ENCODE results near the gene IL17B.

Gene IL17B

DNA sequence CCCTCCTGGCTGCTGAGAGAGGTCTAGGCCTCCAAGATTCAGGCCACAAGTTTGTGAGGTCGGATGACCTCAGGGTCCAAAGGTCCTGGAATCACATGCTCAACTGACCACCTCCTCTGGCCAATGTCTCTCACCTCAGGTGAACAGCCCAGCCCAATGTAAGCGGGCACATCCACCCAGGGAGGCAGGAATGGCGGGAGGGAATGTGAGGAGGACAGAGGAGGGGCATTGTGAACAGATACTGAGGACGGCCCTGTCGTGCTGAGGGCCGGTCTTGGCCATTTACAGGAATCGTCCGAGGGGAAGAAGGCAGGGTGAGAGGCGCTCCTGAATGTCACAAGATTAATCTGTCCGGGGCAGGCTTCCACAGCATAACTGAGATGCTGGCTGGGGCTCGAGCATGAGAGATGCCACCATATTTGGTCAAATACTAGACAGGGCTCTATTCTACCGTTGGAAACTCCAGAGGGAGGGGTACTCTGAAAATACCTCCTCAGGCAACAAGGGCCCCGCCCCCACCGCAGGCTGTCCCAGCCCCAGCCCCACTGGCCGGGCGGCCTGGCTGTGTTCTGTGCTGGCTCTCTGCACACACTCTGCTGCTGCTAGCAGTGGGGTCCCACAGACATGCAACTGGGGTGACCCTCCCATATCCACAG, 1.5 kb upstream of the IL17B start:
- no peaks in the 10 kb centered on the region for H3K9me3 ChIP-seq (replicated peaks in 1 of 2; ENCODE audit: control insufficient read depth in 2 of 2, insufficient read depth in 1 of 2, low read depth in 1 of 2, low read length in 2 of 2)
- WGBS, 2 donors (ENCODE audit: extremely low coverage in 2 of 2, insufficient read length in 2 of 2, insufficient replicate concordance in 1 of 2): no CpG with 5 or more reads among the region's 16 CpGs

DNA sequence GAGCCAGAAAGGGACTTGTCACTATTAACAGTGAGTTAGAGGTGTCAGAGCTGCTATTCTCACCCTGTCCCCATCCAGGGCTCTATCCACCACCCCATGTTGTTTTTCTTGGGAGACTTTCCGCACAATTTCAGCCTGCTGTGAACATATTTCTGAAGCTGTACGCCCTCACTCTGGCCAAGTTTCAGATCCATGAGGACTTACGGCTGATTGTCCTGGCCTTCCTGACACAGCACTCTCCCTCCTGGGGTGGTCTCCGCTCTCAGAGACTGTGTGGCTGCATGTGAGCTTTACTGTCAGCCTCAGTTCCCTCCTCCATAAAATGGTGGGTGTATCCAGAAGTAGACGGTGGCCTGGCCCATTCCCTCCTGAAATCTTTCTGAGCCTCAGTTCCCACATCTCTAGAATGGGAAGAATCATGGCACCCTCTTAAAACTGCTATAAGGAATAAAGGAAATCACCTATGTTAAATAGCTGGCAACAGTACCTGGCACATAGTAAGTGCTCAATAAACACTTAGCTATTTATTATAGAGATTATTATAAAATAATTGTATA, 804 bp upstream of the IL17B start:
- Histone ChIP-seq H3K14ac (ENCODE audit: low read length) (no peak overlapping the region), H3K23ac (ENCODE audit: low read depth, low read length, poor library complexity) (no peak overlapping the region), H3K4me2 (ENCODE audit: insufficient read depth, low read length, poor library complexity, severe bottlenecking) (no peak overlapping the region), H3K4ac (ENCODE audit: low read length) (no peak overlapping the region), H3K79me1 (ENCODE audit: low read depth, low read length) (no peaks in the 10 kb centered on the region), H3K9ac (ENCODE audit: low read depth, low read length, poor library complexity) (no peak overlapping the region), H3K27me3 (ENCODE audit: control insufficient read depth in 3 of 3, insufficient read depth in 3 of 3, low read depth in 1 of 3, low read length in 3 of 3) (no peaks in the 10 kb centered on the region), H2BK120ac (ENCODE audit: low read depth, low read length) (peak overlapping the region; percentile 16), H2BK12ac (ENCODE audit: low read length) (no peak overlapping the region), H2AFZ (ENCODE audit: low read length) (no peak overlapping the region), H2BK5ac (ENCODE audit: low read length) (peak overlapping the region; percentile 12), H4K8ac (ENCODE audit: low read depth, low read length) (no peak overlapping the region), H3K9me3 (replicated peaks in 1 of 2; ENCODE audit: control insufficient read depth in 2 of 2, insufficient read depth in 1 of 2, low read depth in 1 of 2, low read length in 2 of 2) (no peaks in the 10 kb centered on the region), H3K4me1 (ENCODE audit: control insufficient read depth in 2 of 2, insufficient read depth in 1 of 2, low read depth in 1 of 2, low read length in 2 of 2) (peaks cover 9 to 16% of the 10 kb centered on the region in 2 donors), H2AK5ac (ENCODE audit: low read depth, low read length) (peak overlapping the region; percentile 88), H3K27ac (replicated peaks; ENCODE audit: low read length) (no peak overlapping the region), H4K91ac (ENCODE audit: low read depth, low read length, poor library complexity) (no peak overlapping the region), H3K18ac (ENCODE audit: low read length) (no peak overlapping the region), H3K36me3 (replicated peaks in 1 of 2; ENCODE audit: control insufficient read depth in 2 of 2, insufficient read depth in 2 of 2, low read length in 2 of 2) (peaks cover 0 to 2% of the 10 kb centered on the region in 2 donors), H3K4me3 (ENCODE audit: low read length in 2 of 2) (no peak overlapping the region), H2BK15ac (ENCODE audit: low read length) (no peak overlapping the region)
- no peak for DNase-seq (ENCODE audit: low spot score)
- no CpG with 5 or more reads among the region's 5 CpGs for WGBS, 2 donors (ENCODE audit: extremely low coverage in 2 of 2, insufficient read length in 2 of 2, insufficient replicate concordance in 1 of 2)

More for the DNA sequence above, 1.5 kb upstream of the IL17B start:
- no peak overlapping the region for H2BK12ac ChIP-seq (ENCODE audit: low read length)
- no peak overlapping the region for H3K4me2 ChIP-seq (ENCODE audit: insufficient read depth, low read length, poor library complexity, severe bottlenecking)
- H3K9ac ChIP-seq (ENCODE audit: low read depth, low read length, poor library complexity): peak overlapping the region; percentile 84
- H2BK120ac ChIP-seq (ENCODE audit: low read depth, low read length): no peak overlapping the region
- peak overlapping the region; percentile 77 for H3K18ac ChIP-seq (ENCODE audit: low read length)
- H3K36me3 ChIP-seq (replicated peaks in 1 of 2; ENCODE audit: control insufficient read depth in 2 of 2, insufficient read depth in 2 of 2, low read length in 2 of 2): peaks cover 0 to 2% of the 10 kb centered on the region in 2 donors
- no peaks in the 10 kb centered on the region for H3K27me3 ChIP-seq (ENCODE audit: control insufficient read depth in 3 of 3, insufficient read depth in 3 of 3, low read depth in 1 of 3, low read length in 3 of 3)
- H3K4me1 ChIP-seq (ENCODE audit: control insufficient read depth in 2 of 2, insufficient read depth in 1 of 2, low read depth in 1 of 2, low read length in 2 of 2): peaks cover 9 to 16% of the 10 kb centered on the region in 2 donors
- DNase-seq (ENCODE audit: low spot score): no peak
- no peak overlapping the region for H3K4me3 ChIP-seq (ENCODE audit: low read length in 2 of 2)
- peak overlapping the region; percentile 82 for H4K91ac ChIP-seq (ENCODE audit: low read depth, low read length, poor library complexity)
- no peaks in the 10 kb centered on the region for H3K79me1 ChIP-seq (ENCODE audit: low read depth, low read length)
- H2AFZ ChIP-seq (ENCODE audit: low read length): peak overlapping the region; percentile 93
- H3K27ac ChIP-seq (replicated peaks; ENCODE audit: low read length): no peak overlapping the region
- H3K4ac ChIP-seq (ENCODE audit: low read length): no peak overlapping the region
- no peak overlapping the region for H2BK5ac ChIP-seq (ENCODE audit: low read length)
- H2BK15ac ChIP-seq (ENCODE audit: low read length): peak overlapping the region; percentile 14
- H3K14ac ChIP-seq (ENCODE audit: low read length): peak overlapping the region; percentile 9
- peak overlapping the region; percentile 76 for H2AK5ac ChIP-seq (ENCODE audit: low read depth, low read length)
- H4K8ac ChIP-seq (ENCODE audit: low read depth, low read length): no peak overlapping the region
- H3K23ac ChIP-seq (ENCODE audit: low read depth, low read length, poor library complexity): peak overlapping the region; percentile 27

DNA sequence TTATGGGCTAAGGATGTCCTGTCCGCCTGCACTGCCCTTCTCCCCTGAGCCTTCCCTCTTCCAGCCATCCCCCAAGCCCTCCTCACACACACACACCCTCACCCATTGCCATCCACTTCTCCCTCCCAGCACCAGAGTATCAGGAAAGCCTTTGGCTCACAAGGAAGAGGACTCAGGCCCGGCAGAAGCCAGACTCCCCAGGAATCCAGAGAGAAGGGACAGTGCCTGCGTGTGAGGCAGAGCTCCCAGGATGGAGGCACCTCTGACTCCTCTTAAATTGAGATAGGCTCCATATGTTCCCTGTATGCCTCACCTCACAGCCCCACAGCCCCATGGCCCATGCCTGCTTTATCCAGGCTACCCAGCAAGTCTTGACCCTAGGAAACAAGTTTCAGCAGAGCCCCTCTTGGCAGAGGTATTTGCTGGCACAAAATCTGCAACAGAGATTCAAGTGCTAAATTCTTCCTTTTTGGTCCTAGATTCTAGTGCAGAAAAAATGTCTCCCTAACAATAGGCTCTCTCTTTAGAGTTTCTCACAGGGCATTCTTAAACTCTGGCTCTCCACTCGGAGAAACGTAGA, 761 bp downstream of the IL17B start:
- Histone ChIP-seq H2BK120ac (ENCODE audit: low read depth, low read length) (peak overlapping the region; percentile 42), H2AK5ac (ENCODE audit: low read depth, low read length) (peak overlapping the region; percentile 97), H3K27me3 (ENCODE audit: control insufficient read depth in 3 of 3, insufficient read depth in 3 of 3, low read depth in 1 of 3, low read length in 3 of 3) (no peaks in the 10 kb centered on the region), H3K4me3 (ENCODE audit: low read length in 2 of 2) (peak overlapping the region in 1 of 2 donors; percentile 23), H3K27ac (replicated peaks; ENCODE audit: low read length) (no peak overlapping the region), H3K4me1 (ENCODE audit: control insufficient read depth in 2 of 2, insufficient read depth in 1 of 2, low read depth in 1 of 2, low read length in 2 of 2) (peaks cover 9 to 16% of the 10 kb centered on the region in 2 donors), H2BK12ac (ENCODE audit: low read length) (no peak overlapping the region), H3K4me2 (ENCODE audit: insufficient read depth, low read length, poor library complexity, severe bottlenecking) (no peak overlapping the region), H2AFZ (ENCODE audit: low read length) (peak overlapping the region; percentile 74), H3K23ac (ENCODE audit: low read depth, low read length, poor library complexity) (no peak overlapping the region), H3K9me3 (replicated peaks in 1 of 2; ENCODE audit: control insufficient read depth in 2 of 2, insufficient read depth in 1 of 2, low read depth in 1 of 2, low read length in 2 of 2) (no peaks in the 10 kb centered on the region), H4K91ac (ENCODE audit: low read depth, low read length, poor library complexity) (no peak overlapping the region), H3K14ac (ENCODE audit: low read length) (peak overlapping the region; percentile 47), H3K36me3 (replicated peaks in 1 of 2; ENCODE audit: control insufficient read depth in 2 of 2, insufficient read depth in 2 of 2, low read length in 2 of 2) (peaks cover 0 to 2% of the 10 kb centered on the region in 2 donors), H3K79me1 (ENCODE audit: low read depth, low read length) (no peaks in the 10 kb centered on the region), H3K18ac (ENCODE audit: low read length) (peak overlapping the region; percentile 54), H3K9ac (ENCODE audit: low read depth, low read length, poor library complexity) (peak overlapping the region; percentile 13), H2BK15ac (ENCODE audit: low read length) (no peak overlapping the region), H2BK5ac (ENCODE audit: low read length) (no peak overlapping the region), H4K8ac (ENCODE audit: low read depth, low read length) (no peak overlapping the region), H3K4ac (ENCODE audit: low read length) (no peak overlapping the region)
- no CpG with 5 or more reads among the region's 5 CpGs for WGBS, 2 donors (ENCODE audit: extremely low coverage in 2 of 2, insufficient read length in 2 of 2, insufficient replicate concordance in 1 of 2)
- no peak for DNase-seq (ENCODE audit: low spot score)

DNA sequence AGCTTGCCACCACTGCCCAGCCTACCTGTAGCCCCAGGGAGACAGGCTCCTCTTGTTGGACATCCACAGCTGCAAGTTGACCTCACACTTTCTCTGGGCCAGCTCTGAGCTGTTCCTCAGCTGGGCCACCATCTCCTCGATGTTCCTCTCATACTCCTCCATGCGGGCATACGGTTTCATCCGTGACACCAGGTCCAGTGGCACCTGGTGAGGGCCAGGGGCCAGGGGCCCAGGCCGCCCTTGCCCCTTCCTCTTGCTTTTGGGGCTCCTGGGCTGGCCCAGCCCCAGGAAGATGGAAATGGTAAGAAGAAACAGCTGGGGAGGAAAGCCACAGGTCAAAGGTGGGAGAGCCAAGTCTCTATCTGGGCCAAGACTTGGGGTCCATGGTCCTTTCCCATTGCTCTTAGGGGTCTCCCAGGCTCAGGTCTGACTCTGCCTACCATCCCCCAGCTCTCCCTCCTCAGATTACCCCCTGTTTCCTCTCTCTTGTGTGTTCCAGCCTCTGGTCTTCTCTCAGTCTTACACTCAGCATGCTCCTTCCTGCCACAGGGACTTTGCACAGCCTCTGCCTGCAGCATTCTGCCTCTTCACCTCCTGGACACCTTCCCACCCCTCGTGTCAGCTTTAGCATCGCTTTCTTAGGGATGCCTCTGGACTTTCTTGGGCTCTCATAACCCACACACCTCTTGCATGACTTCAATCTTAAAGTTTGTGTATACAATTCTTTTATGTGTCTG, 2.2 kb downstream of the IL17B start:
- H3K18ac ChIP-seq (ENCODE audit: low read length): no peak overlapping the region
- no peak overlapping the region for H2AK5ac ChIP-seq (ENCODE audit: low read depth, low read length)
- no peak overlapping the region for H3K23ac ChIP-seq (ENCODE audit: low read depth, low read length, poor library complexity)
- no peak overlapping the region for H2AFZ ChIP-seq (ENCODE audit: low read length)
- no peak overlapping the region for H3K4ac ChIP-seq (ENCODE audit: low read length)
- no peak overlapping the region for H2BK5ac ChIP-seq (ENCODE audit: low read length)
- H3K4me3 ChIP-seq (ENCODE audit: low read length in 2 of 2): no peak overlapping the region
- no peaks in the 10 kb centered on the region for H3K79me1 ChIP-seq (ENCODE audit: low read depth, low read length)
- no peak overlapping the region for H3K9ac ChIP-seq (ENCODE audit: low read depth, low read length, poor library complexity)
- no CpG with 5 or more reads among the region's 7 CpGs for WGBS, 2 donors (ENCODE audit: extremely low coverage in 2 of 2, insufficient read length in 2 of 2, insufficient replicate concordance in 1 of 2)
- no peaks in the 10 kb centered on the region for H3K9me3 ChIP-seq (replicated peaks in 1 of 2; ENCODE audit: control insufficient read depth in 2 of 2, insufficient read depth in 1 of 2, low read depth in 1 of 2, low read length in 2 of 2)
- H2BK120ac ChIP-seq (ENCODE audit: low read depth, low read length): no peak overlapping the region
- H3K27ac ChIP-seq (replicated peaks; ENCODE audit: low read length): no peak overlapping the region
- no peak overlapping the region for H3K4me2 ChIP-seq (ENCODE audit: insufficient read depth, low read length, poor library complexity, severe bottlenecking)
- no peak overlapping the region for H2BK15ac ChIP-seq (ENCODE audit: low read length)
- H4K91ac ChIP-seq (ENCODE audit: low read depth, low read length, poor library complexity): no peak overlapping the region
- peaks cover 6 to 16% of the 10 kb centered on the region in 2 donors for H3K4me1 ChIP-seq (ENCODE audit: control insufficient read depth in 2 of 2, insufficient read depth in 1 of 2, low read depth in 1 of 2, low read length in 2 of 2)
- no peak overlapping the region for H2BK12ac ChIP-seq (ENCODE audit: low read length)
- no peak overlapping the region for H3K14ac ChIP-seq (ENCODE audit: low read length)
- H4K8ac ChIP-seq (ENCODE audit: low read depth, low read length): no peak overlapping the region
- peaks cover 0 to 2% of the 10 kb centered on the region in 2 donors for H3K36me3 ChIP-seq (replicated peaks in 1 of 2; ENCODE audit: control insufficient read depth in 2 of 2, insufficient read depth in 2 of 2, low read length in 2 of 2)
- no peak for DNase-seq (ENCODE audit: low spot score)
- H3K27me3 ChIP-seq (ENCODE audit: control insufficient read depth in 3 of 3, insufficient read depth in 3 of 3, low read depth in 1 of 3, low read length in 3 of 3): no peaks in the 10 kb centered on the region
